Cerebellar nuclear complex (tissue), 1 donor: ENCODE data around the gene RNLS.
"Not testable (repeated sequence)": the region's sequence is repeated elsewhere in the genome, so short reads cannot be mapped to it uniquely, and the experiment has no call there.

Experiments
- DNase-seq, 2 experiments: peaks; one replicate each; lab custom pipeline; 2025; lab: John Stamatoyannopoulos, UW

Gene RNLS

DNA sequence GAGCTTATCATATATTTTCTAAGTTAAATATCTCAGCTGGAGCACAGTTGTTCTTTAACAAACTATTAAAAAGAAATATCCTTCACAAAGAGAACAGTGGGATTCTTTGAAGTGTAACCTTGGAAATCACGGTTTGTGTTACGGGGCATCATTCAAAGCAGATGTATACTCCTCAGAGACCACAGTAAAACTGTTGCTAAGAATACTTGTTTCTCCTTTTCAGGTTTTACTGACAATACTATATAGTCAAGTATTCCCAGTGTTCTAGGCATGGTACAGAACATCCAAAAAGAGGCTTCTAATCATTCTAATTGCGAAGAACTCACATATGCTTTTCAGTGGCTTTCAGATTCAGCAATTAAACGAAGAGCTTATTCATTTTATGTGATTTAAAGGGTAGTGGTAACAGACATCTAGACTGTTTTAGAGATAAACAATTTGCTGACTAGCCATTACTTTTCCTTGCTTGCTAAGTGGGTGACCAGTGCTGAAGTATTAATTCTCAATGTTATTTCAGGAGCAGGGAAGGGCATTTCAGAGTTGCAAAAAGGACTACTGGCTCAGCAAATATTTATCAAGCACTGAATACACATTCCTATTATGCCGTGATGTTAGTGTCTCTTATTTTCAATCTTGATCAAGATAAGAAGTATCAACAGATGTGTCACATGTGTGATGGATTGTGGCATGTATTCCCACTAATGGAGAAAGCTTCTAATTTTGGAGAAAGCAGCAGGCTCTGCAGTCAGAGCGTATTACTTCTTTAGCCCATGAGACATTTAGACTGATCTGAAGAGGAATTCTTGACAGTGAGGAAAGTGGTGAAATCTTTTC, 236.8 kb downstream of the RNLS start:
- peak in 1 of 2 experiments; percentile 5 for DNase-seq

DNA sequence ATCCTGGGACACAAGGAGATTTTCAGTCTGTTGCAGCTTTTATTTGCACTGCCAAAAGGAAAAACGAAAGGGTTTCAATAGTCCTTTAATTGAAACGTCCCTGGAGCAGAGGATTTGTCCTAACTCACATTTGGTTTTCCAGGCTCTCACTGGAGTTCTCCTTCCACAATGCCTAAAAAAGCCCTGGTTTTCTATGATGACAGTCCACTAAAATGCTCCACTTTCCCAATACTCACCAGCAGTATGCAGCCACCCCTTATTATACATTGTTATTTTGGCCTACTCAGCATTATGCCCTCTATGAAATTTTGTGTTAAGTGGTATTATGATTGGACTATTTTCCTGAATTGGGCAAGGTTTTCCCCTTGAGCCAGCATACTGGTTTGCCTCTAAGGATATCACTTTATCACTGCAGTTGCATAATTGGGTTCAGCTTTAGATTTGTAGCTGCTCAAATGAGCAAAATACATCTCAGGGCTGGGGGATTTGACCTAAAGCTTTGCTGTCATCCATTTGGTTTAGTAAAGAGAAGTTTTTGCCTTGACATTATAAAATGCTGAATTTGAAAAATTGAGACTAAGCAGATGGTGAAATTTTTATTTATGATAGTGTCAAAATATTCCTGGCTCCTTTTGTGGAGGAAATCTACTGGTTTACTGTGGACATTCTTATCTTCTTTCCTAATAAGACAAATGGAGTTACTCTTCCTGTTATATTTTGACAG, 239.2 kb downstream of the RNLS start:
- no peak for DNase-seq

DNA sequence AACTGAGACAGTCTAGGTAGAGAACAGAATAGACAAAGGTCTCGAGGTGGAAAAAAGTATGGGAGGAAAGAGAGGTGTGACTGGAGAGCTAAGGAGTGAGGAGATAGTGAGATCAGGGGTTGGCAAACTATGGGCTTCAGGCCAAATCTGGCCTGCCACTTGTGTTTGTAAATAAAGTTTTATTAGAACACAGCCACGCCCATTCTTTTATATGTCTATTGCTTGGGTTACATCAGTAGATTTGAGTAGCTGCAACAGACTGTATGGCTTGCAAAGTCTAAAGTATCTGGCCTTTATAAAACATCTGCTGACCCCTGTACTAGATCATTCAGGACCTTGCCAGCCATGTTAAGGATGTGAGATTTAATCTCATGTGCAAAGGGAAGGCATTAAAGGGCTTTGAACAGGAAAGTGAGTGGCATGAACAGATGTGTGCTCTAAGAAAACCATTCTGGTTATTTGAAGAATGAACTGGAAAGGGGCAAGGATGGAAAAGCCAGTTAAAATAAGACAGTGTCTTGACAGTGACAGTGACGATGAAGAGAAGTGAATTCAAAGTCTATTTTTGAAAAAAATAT, 240.3 kb downstream of the RNLS start:
- DNase-seq, result no peak

DNA sequence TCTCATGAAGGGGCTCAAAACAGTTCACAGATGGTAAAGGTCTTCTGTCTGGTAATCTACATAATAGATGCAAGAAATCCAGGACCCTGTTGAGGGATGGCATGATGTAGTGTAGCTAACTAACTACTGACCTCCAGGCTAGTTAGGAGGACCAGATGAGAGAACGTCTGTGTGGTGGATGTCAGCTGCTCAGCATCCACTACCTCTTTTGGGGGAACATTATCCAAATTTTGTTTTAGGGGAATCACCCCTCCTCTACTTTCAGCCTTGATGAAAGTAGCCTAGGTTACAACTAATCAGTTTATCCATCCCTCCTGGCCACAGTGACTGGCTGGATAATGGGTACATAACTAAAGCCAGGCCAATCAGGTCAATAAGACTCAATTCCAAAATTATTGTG, 246.0 kb downstream of the RNLS start:
- DNase-seq, result no peak

DNA sequence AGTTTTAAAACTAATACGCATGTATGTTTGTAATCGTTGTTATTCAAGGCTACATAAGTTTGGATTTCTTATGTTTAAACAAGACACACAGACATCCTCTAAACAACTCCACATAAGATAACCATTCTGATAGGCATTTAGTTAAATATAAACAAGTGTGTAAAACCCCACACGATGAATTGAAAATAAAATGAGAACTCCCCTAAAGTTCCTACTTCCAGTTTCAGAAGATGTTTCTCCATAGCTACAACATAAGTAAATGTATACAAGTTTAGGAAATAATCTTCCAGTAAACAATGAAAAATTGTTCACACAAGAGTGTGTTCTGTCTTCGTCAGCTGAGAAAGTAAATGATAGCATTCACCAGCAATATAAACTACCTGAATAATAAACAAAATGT, 246.8 kb downstream of the RNLS start:
- no peak for DNase-seq

DNA sequence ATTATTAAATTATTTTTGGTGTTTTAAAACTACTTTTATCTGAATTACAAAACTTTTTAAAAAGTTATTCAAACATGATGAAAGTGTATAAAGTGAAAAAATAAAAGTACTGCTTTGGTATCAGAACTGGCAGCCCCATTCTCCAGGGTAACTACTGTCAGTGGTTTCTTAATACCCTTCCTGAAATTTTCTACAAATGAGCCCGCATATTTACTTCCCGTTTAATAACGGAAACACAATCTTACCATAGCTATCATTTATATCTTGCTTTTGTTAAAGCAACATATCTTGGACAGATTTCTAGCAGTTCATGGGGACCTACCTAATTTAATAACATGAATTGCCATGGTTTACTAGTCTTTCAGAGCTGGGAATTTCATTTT, 249.9 kb downstream of the RNLS start:
- DNase-seq, result no peak

DNA sequence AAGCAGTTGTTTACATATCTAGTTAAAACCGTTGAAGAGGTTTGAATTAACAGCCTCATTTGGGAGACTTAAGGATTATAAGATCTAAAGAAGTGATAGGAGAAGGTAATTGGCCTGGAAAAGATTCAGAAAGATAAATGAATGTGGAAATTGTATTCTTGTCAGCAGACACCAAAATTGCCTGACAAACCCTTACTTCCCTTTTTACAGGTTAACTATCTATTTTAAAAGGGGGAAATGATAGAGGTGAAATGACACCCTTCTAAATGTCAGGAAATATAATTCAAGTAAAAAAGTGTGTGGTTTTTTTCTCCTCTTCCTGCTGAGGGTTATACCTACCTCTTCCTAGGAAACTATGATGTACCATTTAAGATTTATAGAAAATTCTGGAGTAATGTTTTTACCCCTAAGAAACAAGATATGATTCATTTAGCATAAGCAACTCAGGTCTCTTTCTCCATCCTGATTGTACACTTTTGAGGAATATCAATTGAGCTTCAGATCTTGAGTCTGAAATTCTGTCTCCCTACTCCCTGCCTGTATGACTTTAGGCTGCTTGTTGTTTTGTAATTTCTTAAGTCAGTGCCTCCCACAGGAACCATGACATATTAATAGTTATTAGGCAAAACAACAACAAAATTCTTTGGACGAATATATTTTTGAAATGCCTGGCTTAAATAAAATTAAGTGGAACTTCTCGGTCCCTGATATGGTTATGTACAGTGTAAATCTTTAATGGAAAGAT, 250.4 kb downstream of the RNLS start:
- DNase-seq, result no peak

DNA sequence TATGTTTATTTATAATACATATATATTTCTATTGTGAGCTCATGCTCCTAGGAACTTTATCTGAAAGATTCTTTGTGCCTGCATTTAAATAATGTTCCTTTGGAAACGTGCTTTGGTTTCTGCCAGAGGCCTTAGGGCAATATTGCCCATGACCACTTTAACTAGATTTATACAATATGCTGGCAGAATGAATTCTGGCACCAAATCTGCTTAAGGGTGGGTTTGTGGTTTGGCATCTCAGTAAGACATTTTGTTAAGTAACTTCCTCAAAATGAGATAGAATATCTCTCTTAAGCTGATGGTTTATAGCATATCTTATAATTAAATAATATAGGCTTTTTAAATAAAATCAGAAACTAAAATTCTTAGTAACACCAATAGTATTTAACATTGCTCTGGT, 252.9 kb downstream of the RNLS start:
- no peak for DNase-seq

DNA sequence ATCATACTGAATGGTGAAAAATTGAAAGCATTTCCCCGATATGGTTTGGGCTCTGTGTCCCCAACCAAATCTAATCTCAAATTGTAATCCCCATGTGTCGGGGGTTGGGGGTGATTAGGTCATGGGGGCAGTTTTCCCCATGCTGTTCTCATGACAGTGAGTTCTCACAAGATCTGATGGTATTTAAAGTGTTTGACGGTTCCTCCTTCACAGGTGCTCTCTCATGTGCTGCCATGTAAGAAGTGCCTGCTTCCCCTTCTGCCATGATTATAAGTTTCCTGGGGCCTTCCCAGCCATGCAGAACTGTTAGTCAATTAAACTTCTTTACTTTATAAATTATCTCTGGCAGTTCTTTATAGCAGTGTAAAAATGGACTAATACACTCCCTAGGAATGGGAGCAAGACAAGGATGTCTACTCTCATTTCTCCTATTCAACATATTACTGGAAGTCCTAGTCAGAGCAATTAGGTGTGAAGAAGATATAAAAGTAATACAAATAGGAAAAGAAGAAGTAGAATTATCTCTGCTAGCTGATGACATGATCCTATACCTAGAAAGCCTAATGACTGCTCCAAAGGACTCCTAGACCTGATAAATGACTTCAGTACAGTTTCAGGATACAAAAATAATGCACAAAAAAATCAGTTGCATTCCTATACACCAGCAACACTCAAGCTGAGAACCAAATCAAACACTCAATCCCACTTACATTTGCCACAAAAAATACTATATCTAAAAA, 260.6 kb downstream of the RNLS start:
- no peak for DNase-seq

DNA sequence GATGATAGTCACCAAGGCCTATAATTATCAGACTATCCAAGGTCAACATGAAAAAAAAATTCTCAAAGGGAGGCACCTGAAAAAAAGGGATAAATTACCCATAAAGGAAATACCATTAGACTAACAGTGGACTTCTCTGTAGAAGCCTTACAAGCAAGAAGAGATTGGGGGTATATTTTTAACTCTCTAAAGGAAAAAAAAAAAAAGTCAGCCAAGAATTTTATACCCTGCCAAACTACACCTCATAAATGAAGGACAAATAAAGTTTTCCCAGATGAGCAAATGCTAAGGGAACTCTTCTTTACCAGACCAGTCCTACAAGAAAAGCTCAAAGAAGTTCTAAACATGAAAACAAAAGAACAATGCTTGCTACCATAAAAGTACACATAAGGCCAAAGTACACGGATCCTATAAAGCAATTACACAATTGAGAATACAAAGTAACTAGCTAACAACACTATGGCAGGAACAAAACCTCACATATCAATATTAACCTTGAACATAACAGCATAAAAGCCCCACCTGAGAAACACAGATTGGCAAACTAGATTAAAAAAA, 263.1 kb downstream of the RNLS start:
- DNase-seq, result no peak

DNA sequence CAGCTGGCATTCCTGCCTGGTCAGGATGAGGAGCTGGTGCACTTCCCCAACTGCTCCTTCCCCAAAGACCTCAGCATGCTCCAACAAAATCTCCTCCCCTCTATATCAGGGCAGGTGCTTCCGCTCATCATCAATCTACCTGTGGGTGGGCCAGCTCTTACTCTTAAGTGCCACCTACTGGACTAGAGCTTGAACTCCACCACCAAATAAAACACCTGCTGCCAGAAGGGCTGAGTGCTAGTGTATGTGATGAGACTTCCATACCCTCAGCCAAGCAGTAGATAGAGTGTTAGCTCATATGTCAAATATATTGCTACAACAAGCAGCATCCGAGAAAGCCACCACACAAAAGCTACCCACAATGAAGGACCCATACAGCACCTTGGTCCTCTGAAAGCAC, 264.3 kb downstream of the RNLS start:
- DNase-seq, result no peak

DNA sequence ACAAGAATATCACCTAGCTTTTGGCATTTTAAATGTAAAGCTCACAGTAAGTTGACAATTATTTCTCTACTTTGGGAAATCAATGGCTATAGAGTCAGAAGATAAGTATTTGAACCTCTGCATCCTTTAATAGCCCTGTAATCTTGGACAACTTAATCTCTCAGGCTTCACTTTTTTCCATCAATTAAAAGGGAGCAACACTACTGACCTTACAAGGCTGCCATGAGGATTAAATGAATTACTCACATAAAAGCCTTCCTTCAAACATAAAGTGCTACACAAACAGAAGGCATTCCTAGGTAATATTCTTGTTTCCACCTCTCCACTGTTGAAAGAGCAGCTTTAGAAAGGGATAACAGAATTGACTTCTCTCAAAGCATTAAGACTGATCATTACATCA, 266.0 kb downstream of the RNLS start:
- no peak for DNase-seq

DNA sequence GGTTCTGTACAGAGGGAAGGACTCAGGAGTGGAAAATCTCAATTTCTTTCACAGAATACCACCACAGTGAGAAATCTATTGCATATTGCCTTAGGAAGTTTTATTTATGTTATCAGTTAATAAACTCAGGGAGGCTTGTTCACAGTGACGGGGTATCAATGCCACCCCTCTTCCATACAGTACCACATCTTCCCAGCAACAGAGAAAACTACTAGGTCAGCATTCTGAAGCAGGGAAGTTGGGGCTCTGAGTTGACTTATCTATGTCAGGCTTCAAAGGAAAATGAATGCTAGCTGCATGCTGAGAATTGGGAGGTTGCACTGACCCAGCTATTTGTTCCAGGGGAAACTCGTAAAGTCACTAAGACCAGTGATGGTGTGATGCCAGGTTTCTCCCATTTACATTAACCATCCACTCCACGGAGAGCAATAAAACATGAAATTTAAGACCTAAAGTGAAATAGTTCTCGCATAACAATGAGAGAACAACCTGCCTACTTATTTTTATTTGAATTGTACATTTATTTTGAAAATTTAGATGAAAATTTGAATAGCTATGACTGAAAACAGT, 266.7 kb downstream of the RNLS start:
- DNase-seq, result no peak

DNA sequence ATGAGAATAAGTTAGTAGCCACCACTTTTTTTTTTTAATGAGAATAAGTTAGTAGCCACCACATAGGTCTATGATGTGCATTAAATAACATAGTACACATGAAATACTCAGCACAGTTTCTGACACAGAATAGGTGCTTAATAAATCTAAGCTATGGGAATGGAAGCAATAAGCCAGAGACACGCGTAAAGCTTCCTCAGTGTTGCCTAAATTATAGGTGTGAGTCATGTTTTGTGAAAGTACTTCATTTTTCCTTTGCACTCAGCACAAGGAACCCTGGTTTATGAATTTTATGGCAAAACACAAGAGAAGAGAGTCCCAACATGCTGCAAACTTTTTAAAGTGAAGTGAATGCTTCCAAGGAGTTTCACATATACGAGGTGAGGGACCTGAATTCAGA, 267.4 kb downstream of the RNLS start:
- DNase-seq, result no peak

DNA sequence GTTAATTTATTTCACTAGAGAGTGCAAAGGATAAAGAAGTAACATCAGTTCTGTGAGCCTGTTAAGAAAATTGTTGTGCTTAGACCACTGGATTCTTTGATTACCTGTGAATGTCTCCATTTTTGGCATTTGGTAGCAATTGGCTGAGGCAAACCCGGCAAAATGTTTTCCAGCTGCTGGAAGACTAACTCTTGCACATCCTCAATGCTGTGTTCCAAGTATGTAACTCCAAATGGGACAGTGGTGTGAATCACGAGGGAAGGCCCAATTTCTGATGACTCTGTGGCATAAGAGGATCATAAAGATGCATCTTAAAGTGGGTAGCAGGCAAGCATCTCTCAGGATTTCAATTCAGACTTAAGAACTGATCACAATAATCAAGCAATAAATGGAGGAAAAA, 268.8 kb downstream of the RNLS start:
- DNase-seq, result no peak

DNA sequence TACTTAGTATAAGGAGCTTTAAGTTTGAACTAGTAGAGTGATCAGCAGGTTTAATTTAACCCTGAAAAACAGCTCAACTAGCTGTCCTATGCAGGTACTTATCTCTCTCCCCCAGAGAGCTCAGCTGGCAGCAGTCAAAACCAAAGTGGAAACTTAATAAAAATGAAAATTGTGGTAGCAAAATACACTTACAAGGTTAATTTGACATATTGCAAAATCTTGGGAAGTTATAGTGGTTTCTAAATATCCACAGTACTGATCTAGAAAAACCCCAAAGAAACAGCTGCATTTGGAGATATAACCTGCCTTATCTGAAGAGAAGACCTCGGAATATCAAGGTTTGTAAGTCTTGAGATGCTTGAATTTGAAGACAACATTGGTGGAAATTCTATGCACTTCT, 269.2 kb downstream of the RNLS start:
- DNase-seq, result no peak

DNA sequence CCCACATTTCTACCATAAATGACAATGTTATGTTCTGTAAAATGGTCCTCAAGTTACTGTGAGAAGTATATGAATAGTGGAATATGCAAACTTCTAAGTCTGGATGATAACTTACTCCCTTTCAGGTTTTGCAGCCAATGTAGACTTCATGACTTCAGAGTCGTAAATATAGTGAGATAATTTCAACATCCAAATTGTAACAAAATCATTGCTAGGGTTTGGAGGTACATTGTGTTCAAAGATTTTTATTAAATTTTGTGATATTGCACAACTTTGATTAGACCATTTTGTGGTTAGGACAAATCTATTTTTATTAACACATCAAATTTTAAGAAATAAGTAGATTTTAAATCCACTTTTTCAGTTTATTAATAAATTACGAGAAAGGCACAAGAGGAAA, 270.3 kb downstream of the RNLS start:
- no peak for DNase-seq

DNA sequence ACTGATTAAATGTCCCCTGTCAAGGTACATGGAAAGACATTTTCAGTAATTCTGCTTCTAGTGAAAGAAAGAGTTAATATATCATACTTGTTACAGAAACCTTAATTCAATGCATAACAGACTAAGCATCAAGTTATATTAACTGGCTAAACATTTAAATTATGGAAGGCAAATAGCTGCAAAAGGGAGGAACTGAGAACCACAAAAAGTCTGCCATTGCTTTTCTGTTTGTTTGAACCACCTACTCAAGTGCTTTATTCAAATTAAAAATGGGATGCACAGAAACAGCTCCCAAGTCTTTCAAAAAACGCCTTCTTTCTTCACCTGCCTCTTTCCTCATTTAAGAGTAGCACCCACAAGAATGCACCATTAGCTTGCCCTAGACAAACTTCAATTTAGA, 271.9 kb downstream of the RNLS start:
- no peak for DNase-seq

DNA sequence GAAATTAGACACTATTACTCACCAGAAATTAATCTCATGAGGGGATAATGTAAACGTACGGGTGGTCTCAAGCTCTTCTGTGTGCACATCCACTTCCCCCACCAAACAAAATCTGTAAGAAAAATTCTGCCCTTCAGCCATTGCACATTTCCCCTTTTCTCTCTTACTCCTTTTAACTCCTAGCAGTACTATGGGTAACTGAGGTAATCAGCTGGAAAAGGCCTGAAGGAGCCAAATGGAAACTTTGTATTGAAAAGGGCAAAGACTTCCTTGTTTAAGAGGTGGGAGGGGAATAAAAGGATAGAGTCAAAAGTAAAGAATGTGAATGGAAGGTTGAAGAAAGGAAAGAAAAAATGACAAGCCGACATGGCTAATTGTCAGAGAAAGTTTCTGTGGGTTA, 273.8 kb downstream of the RNLS start:
- no peak for DNase-seq

DNA sequence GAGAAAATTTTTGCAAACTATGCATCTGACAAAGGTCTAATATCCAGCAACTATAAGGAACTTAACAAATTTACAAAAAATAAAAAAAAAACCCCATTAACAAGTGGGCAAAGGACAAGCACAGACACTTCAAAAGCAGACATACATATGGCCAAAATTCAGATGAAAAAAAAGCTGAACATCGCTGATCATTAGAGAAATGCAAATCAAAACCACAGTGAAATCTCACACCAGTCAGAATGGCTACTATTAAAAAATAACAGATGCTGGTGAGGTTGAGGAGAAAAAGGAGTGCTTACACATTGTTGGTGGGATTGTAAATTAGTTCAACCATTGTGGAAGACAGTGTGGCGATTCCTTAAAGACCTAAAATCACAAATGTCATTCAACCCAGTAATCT, 274.8 kb downstream of the RNLS start:
- not testable (repeated sequence) for DNase-seq

DNA sequence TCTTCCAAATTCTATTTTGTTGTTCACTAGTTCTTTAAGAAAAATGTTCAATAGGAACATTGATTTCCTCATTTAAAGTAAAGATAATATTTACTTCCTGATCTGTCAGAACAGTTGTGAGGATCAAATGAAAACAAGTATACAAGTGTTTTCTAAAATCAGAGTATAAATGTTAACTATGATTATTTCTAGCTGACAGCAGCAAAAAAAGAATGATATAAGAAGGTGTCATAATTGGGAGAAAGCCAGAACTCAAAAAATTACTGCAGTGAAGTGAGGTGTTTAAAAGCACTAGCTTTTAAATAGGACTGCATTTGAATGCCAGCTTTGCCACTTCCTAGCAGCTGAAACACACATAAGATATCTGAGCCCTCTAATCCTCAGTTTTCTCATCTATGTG, 283.3 kb downstream of the RNLS start:
- no peak for DNase-seq
